ENCODE results near the gene ADAMTS17.

Gene ADAMTS17

GRCh38 chr15:100224206-100225185 lies 117.3 kb downstream of the ADAMTS17 start:
- no peak overlapping the region for H3K4me2 ChIP-seq (ENCODE audit: low read length)
- no peak overlapping the region for H3K9ac ChIP-seq (ENCODE audit: low read length)
- TF ChIP-seq EZH2phosphoT487 (IDR thresholded peaks at IDR 0.05; ENCODE audit: low read depth) (no peak), CTCF (IDR thresholded peaks at IDR 0.05; ENCODE audit: low read depth, low read length) (no peak)
- no peaks in the 10 kb centered on the region for H4K20me1 ChIP-seq (ENCODE audit: insufficient read depth, low read length)
- no peak overlapping the region for H3K27ac ChIP-seq (ENCODE audit: low read length)
- no peaks in the 10 kb centered on the region for H3K27me3 ChIP-seq (ENCODE audit: low read depth, low read length)
- no peak overlapping the region for H2AFZ ChIP-seq (ENCODE audit: low read depth, low read length)
- no peaks in the 10 kb centered on the region for H3K4me1 ChIP-seq (ENCODE audit: low read length)
- no peaks in the 10 kb centered on the region for H3K36me3 ChIP-seq (replicated peaks; ENCODE audit: low read depth, low read length)
- H3K79me2 ChIP-seq (ENCODE audit: low read length), result no peaks in the 10 kb centered on the region
- no peak overlapping the region for H3K4me3 ChIP-seq (ENCODE audit: low read length)
- no peaks in the 10 kb centered on the region for H3K9me3 ChIP-seq (ENCODE audit: insufficient read depth, low read length)

GRCh38 chr15:100222349-100222715 lies 119.4 kb downstream of the ADAMTS17 start:
- Histone ChIP-seq H2AFZ (ENCODE audit: low read depth, low read length) (no peak overlapping the region), H3K9me3 (ENCODE audit: insufficient read depth, low read length) (no peaks in the 10 kb centered on the region), H3K27me3 (ENCODE audit: low read depth, low read length) (no peaks in the 10 kb centered on the region), H3K27ac (ENCODE audit: low read length) (no peak overlapping the region), H3K36me3 (replicated peaks; ENCODE audit: low read depth, low read length) (no peaks in the 10 kb centered on the region), H3K79me2 (ENCODE audit: low read length) (no peaks in the 10 kb centered on the region), H3K4me3 (ENCODE audit: low read length) (no peak overlapping the region), H4K20me1 (ENCODE audit: insufficient read depth, low read length) (no peaks in the 10 kb centered on the region), H3K4me1 (ENCODE audit: low read length) (no peaks in the 10 kb centered on the region), H3K9ac (ENCODE audit: low read length) (no peak overlapping the region), H3K4me2 (ENCODE audit: low read length) (no peak overlapping the region)
- TF ChIP-seq CTCF (IDR thresholded peaks at IDR 0.05; ENCODE audit: low read depth, low read length), result no peak
- TF ChIP-seq EZH2phosphoT487 (IDR thresholded peaks at IDR 0.05; ENCODE audit: low read depth), result no peak

- H3K79me2 ChIP-seq (ENCODE audit: low read length), result no peaks in the 10 kb centered on the region
- no peak overlapping the region for H3K4me3 ChIP-seq (ENCODE audit: low read length)
- TF ChIP-seq CTCF (IDR thresholded peaks at IDR 0.05; ENCODE audit: low read depth, low read length), result no peak
- no peak for TF ChIP-seq EZH2phosphoT487 (IDR thresholded peaks at IDR 0.05; ENCODE audit: low read depth)
- no peaks in the 10 kb centered on the region for H4K20me1 ChIP-seq (ENCODE audit: insufficient read depth, low read length)
- no peaks in the 10 kb centered on the region for H3K36me3 ChIP-seq (replicated peaks; ENCODE audit: low read depth, low read length)
- no peaks in the 10 kb centered on the region for H3K27me3 ChIP-seq (ENCODE audit: low read depth, low read length)
- H3K9ac ChIP-seq (ENCODE audit: low read length), result no peak overlapping the region
- H2AFZ ChIP-seq (ENCODE audit: low read depth, low read length), result no peak overlapping the region
- no peaks in the 10 kb centered on the region for H3K9me3 ChIP-seq (ENCODE audit: insufficient read depth, low read length)
- no peak overlapping the region for H3K4me2 ChIP-seq (ENCODE audit: low read length)
- no peak overlapping the region for H3K27ac ChIP-seq (ENCODE audit: low read length)
- no peaks in the 10 kb centered on the region for H3K4me1 ChIP-seq (ENCODE audit: low read length)
These were observed 120.1 kb downstream of the ADAMTS17 start for GRCh38 chr15:100221471-100222348.

Data from OCI-LY3 (cell line).